GM15510 (cell line): ENCODE data around the gene PKD2.

Experiments used
- POLR2A ChIP-seq: IDR thresholded peaks from 3 replicates; pipeline ENCODE4 v1.6.1; 2011; ENCODE audit warnings: borderline replicate concordance; ENCODE audit not compliant: insufficient read length; ENCODE audit errors: extremely low read depth

The PKD2 gene

GRCh38 chr4:88107406-88108107, 100.1 kb downstream of the PKD2 start:
- no peak for TF ChIP-seq POLR2A

- no peak for TF ChIP-seq POLR2A
Measured at GRCh38 chr4:88108747-88109122, 101.3 kb downstream of the PKD2 start.

DNA sequence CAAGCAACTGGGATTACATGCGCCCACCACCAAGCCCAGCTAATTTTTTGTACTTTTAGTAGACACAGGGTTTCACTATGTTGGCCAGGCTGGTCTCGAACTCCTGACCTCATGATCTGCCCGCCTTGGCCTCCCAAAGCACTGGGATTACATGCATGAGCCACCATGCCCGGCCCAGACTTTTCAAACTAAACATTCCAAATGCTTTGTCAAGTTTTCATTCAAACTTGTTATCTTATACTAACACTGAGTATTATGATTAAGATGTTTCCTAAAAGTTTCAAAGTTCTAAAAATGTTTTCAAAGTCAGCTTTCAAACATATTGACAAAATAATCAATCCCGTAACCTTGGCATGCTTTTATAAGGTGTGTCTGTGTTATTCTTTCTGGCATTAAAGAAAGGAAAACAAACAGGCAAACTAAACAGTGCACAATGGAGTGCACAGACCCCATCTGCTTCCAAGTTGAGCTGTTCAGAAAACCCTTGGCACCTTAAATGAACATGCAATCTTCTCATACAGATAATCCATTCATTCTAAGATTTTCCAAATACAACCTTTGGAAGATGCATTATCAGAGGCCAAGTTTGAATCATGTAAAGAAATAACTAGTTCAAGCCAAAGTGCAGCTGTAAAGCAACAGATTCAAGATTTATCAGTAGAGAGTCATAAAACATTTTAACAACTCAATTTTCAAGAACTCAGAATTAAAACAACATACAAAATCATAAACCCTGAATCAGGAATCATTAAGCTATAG, 101.9 kb downstream of the PKD2 start:
- TF ChIP-seq POLR2A, result no peak

- TF ChIP-seq POLR2A, result no peak
Measured at GRCh38 chr4:88110826-88111225, 103.4 kb downstream of the PKD2 start.

- no peak for TF ChIP-seq POLR2A
Measured at GRCh38 chr4:88112856-88113255, 105.4 kb downstream of the PKD2 start.

DNA sequence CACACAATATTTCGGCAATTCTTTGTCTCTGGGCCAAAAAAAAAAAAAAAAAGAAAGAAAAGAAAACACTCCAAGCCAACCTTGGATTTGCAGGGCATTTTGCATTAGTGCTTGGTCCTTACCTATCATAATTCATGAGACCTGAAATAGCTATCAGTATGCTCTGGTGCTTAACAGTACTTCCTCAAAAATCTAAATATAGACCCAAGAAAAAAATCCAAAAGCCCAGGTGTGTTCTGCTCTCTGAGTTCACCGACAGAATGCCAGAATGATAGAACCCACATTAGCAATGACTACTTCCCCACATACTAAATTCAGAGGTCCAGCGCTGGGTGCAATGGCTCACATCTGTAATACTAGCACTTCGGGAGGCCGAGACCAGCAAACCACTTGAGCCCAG, 108.2 kb downstream of the PKD2 start:
- no peak for TF ChIP-seq POLR2A

DNA sequence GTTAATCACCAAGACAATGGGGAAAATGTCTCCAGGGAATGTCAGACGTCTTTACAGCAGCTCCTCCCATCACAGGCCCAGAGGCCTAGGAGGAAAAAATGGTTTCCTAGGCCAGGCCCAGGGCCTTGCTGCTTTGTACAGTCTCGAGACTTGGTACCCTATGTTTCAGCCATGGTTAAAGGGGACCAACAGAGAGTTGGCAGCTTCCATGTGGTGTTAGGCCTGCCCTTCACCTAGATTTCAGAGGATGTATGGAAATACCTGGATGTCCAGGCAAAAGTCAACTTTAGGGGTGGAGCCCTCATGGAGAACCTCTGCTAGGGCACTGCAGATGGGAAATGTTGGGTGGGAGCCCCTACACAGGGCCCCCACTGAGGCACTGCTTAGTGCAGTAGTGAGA, 112.5 kb downstream of the PKD2 start:
- no peak for TF ChIP-seq POLR2A
